Activated CD4-positive, alpha-beta T cell treated with anti-CD3 and anti-CD28 coated beads, Interleukin-2, amount 50 U/mL, for 1 hour (primary cell): ENCODE results near the gene TET1.
"Not testable (repeated sequence)": the region's sequence is repeated elsewhere in the genome, so short reads cannot be mapped to it uniquely, and the experiment has no call there.

Experiments used
- DNase-seq: peaks from one replicate; pipeline ENCODE4 v3.0.0-alpha.2; 2020

The TET1 gene

DNA sequence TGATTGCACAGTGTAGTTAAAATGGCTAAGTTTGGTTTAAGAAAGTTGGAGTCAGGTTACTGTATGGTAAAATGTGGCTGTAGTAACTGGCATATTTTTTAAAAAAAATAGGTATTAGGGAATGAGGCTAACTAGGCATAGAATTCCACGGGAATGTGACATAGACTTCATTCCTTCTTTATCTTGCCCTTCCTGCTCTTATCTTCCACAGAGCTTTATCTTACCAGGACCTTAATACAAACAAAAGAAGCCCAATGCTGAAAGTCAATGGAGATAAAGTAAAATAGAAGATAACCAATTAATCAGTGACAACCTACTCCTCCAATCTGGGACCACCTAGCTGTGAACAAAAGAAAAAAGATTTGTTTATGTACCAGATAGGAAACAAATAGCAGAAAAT, 58.1 kb downstream of the TET1 start:
- DNase-seq = no peak

DNA sequence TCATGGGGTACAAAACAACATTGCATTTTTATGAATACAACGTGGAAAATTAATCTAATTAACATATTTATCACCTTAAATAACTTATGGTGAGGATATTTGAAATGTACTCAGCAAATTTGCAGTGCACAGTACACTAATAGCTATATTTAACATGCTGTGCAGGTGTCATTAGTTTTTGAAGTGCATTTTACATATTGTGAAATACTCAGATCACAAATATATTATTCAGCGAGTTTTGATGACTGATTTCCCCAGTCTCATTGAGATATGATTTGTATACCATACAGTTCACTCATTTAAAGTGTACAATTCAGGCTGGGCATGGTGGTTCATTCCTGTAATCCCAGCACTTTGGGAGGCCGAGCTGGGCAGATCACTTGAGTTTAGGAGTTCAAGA, 59.5 kb downstream of the TET1 start:
- DNase-seq = no peak

DNA sequence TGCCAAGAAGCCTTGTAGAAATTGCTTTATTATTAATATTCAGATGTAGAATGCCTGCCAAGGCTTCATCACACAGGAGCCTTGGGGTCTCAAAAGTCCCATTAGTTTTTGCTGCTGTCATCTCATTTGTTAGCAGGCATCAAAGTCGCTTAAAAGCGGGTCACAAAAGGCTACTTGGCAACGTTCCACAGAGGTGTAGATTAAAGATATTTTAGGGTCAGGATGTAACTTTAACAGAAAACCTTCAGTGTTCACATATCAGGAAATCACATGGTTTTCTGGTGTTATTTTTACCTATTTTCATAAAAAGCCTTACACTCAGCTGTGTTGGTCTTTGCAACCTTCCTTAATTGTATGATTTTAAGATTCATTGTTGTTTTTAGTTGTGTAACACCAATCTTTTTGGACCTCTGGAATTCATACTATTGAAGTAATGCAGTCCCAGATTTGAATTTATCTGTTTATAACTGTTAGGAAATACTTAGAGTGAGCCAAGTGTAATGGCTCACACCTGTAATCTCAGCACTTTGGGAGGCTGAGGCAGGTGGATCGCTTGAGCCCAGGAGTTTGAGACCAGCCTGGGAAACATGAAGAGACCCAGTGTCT, 65.3 kb downstream of the TET1 start:
- DNase-seq = no peak

DNA sequence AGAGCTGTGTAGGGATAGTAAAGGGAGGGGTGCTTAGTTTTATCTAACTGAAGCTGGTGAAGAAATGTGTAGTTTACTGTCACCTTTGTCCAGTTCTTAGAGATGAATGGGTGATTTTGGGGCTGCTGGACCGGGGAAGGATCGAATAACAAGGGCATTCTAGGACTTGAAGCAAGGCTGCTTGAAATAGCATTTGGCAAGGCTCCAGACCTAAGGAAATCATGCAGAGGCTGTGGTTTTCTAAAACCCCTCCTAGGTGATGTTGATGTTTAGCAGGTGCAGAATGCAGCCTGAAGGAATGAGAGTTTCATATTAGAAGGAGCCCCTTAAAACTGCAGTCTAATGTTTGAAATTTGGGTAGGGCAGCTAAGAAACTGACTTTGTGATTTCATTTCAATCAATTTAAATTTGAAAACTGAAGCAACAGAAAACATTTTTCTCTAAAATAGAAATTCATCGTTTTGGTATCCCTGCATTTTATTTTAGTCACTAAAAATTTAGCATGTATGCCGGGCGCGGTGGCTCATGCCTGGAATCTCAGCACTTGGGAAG, 68.5 kb downstream of the TET1 start:
- DNase-seq = no peak

DNA sequence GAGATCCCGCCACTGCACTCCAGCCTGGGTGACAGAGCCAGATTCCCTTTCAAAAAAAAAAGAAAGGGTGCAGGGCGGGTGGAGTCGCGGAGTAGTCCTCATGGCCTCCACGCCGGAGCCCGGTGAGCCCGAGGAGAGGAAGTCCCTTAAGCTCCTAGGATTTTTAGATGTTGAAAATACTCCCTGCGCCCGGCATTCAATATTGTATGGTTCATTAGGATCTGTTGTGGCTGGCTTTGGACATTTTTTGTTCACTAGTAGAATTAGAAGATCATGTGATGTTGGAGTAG, 72.1 kb downstream of the TET1 start:
- DNase-seq = not testable (repeated sequence)

DNA sequence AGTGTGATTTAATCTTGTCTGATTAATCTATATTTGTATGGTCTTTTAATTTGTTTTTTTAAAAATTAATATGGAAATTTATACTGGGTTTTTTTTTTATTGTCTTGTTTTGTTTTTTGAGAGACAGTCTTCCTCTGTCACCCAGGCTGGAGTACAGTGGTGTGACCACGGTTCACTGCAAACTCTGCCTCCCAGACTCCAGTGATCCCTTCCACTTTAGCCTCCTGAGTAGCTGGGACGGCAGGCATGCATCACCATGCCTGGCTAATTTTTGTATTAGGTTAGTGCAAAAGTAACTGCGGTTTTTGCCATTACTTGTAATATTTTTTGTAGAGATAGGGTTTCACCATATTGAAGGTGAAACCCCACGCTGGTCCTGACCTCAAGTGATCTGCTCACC, 73.1 kb downstream of the TET1 start:
- DNase-seq = no peak

DNA sequence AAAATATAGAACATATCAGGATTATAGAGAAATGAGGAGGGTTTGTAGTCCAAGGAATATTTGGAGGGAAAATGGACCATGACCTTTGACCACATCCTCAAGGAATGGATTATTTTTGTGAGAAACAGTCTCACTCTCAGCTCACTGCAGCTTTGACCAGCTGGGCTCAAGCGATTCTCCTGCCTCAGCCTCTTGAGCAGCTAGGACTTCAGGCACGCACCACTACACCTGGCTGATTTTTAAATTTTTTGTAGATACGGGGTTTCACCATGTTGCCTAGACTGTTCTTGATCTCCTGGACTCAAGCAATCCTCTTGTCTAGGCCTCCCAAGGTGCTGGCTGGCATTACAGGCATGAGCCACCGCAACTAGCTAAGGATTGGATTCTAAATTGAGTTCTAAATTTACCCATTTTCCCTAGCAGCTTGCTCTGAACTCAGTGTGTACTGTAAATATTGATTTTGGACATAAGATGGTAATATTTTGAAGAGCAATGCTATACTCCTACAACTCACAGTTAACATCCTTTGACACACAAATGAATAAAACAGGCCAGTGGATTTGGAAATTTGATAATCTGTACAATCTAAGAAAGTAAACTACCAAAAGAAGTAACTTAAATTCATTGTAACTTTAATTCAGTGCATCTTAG, 73.8 kb downstream of the TET1 start:
- no peak for DNase-seq

DNA sequence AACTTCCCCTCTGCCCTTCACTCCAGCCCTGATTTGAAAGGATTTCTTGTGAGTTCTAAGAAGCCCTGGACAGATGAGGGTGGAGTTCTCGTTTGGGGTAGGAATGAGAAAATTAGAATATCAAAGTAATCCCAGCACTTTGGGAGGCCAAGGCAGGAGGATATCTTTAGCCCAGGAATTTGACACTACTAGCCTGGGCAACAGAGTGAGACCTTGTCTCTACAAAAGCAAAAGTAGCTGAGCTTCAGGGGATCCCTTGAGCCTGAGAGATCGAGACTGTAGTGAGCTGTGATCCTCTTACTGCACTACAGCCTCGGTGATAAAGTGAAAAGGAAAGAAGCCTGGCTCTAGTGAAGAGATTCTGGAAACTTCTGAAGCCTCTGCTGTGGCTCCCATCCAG, 76.2 kb downstream of the TET1 start:
- DNase-seq = no peak

DNA sequence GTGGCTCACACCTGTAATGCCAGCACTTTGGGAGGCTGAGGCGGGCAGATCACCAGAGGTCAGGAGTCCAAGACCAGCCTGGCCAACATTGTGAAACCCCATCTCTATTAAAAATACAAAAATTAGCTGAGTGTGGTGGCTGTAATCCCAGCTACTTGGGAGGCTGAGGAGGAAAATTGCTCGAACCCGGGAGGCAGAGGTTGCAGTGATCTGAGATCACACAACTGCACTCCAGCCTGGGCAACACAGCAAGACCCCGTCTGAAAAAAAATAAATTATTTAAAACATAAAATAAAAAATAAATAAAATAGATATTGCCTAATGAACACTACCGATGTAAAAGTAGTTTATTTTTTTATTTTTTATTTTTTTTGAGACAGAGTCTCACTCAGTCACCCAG, 83.4 kb downstream of the TET1 start:
- not testable (repeated sequence) for DNase-seq

DNA sequence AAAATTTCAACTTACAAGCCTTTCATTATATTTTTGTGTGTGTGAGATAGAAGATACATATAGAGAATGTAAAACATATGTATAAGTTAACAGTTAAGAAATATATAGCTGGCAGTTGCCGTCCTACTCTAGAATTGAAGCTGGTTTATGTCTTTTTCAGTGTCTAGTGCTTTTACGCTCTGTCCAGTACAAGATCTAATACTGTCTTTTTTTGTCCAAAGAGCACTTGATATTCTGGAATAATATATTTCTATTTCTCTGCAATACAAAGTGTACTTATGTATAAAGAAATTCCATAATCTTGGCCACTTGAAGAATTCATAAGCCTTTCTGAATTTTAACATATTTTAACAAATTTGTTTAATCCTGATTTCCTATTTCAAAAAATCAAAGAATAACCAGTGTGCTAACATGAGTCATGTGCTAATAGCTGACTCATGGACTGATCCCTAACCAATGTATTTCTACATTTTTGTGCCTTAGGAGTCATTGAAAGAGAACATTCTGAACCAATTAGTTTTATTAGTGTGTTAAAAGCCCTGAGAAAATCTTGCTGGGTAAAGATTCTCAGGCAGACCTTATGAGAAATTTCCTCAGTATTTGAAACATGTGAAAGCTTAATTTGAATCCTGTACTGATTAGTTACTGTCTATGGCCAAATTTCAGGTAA, 87.7 kb downstream of the TET1 start:
- no peak for DNase-seq

DNA sequence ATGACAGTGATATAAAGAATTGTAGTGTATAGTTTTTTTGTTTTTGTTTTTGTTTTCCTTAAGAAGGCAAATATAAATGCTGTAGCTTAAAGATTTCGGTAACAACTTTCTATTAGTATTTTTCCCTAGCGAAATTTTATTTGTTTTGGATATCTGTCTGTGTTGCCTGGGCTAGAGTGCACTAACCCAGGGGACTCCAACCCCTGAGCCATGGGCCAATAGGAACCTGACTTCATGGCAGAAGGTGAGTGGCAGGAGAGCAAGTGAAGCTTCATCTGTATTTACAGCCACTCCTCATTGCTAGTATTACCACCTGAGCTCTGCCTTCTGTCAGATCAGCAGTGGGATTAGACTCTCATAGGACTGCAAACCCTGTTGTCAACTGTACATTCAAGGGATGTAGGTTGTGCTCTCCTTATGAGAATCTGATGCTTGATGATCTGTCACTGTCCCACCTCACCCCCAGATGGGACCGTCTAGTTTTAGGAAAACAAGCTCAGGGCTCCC, 95.5 kb downstream of the TET1 start:
- no peak for DNase-seq

DNA sequence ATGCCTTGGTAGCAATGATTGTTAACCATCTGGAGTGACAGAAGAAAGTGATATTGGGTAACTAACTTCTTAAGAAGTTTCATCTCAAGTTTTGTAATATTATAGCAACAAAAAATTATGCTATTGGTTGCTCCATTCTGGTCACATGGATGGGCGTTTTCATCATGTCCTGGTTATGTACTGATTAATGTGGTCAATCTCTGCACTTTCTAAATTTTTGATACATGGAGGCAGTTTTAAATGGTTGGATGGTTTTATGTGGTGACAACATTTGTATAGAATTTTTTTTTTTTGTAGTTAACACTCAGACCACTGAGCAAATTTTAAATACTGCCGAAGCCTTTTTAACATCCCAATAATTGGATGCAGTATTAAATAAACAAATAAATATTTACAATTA, 105.7 kb downstream of the TET1 start:
- DNase-seq = no peak

DNA sequence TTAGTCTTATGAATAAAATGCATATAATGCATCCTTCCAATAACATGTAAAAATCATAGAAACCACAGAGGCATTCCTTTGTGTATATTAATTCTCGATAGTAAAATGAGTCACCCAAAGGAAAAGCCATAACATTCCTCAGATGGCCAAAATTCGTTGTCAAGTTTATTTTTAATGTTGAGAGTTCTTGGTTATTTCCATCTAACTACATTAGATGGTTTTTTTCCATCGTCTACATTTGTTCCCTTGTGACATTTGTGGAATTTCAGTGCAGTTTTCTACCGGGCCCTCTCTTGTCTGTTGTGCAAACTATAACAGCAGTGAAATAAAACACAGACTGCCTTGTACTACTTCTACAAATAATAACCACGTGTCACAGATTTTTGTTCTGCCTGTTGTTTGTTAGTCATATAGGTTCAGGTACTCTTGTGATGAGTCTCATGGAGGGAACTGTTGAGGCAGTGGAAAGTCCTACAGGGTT, 106.2 kb downstream of the TET1 start:
- DNase-seq = no peak

DNA sequence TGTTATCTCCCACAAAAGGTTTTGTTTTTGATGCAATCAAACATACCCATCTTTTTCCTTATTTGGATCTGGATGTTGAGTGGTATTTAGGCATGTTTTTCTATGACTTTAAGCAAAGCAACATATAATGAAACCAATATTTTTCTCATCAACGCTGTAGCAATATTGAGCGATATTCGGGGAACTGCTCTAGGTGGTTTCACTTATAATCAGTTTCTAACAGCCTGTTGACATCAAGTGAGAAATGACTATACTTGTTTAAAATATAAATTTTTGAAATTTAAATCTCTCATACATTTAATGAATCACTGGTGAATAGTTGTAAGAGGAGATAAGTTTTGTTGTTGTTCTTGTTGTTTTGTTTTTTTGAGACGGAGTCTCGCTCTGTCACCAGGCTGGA, 108.1 kb downstream of the TET1 start:
- no peak for DNase-seq

DNA sequence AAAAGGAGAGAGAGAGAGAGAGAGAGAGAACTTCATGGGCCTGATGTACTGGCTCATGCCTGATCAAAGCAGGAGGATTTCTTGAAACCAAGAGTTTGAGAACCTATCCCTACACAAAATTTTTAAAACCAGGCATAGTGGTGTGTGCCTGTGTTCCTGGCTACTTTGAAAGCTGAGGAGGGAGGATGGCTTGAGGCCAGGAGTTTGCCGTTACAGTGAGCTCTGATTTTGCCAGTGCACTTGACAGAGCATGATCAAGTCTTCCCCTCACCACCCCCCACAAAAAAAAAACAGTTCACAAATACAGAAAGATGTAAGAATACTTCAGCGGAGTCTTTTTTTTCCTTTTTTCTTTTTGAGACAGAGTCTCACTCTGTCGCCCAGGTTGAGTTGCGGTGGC, 108.8 kb downstream of the TET1 start:
- DNase-seq = no peak

DNA sequence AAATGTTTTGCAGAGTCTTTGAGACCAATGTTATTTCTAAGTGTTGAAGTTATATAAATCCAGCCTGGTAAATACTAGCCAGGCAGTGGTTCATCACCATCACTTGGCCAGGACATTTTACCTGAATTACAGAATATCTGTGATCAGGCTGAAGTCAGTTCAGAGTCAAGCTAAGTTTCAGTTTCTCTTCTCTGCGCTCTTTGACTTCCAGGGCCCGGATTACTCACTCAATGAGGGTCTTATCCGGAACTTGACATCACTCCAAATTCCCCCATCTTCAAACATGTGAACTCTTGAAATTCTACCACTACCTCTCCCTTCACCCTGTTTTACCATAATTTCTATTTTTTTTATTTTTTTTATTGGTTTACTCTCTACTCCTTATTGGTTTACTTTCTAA, 124.3 kb downstream of the TET1 start:
- DNase-seq = no peak

DNA sequence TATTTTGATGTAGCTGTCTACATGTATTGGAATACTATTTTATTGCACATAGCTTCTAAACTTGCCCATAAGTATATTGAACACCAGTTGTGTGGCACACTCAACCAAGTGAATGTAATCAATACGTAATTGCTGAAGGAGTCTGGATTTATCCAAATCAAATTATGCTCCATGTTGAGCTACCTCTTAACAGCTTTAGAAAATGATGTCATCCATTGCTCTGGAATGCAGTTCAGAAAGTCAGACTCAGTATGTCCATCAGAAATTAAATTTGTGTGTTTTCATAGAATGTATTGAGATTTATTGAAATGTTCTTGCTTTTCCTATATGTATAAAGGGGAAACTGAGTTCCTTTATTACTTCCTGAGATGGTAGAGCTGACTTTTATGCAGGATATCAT, 135.9 kb downstream of the TET1 start:
- DNase-seq = no peak

DNA sequence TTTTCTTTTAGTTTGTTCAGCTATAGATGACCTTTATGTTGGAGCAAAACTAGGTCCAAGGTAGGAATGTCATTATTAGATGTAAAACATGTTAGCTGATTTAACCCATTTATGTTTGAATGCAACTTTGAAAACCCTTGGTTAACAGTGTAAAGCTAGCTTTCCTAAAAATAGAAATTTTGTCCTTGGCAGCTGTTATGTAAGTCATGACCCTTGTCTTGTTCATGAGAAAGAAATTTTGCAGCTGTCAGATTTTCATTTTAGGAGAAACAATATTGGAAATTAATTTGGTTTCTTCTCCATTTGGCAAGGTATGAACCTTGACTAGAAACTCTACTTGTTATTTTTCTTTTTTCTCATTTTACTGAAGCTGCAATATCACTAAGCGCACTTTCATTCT, 137.0 kb downstream of the TET1 start:
- DNase-seq = no peak

DNA sequence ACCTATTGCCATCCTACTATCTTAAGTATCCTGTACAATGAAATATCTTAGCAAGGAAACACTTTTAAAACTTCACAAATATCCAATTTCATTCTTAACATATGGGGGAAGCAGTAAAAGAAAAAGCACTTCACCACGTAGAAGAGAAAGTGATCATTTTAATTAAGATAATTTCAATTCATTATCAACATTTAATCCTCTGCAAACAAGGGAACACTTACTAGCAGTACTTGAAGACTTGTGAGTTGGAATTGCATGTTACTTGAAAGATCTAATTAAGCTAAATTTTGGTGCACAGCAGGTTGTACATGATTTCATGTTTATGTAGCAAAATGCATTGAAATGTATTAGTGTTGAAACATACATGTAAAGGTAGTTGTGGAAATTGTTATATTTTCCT, 140.1 kb downstream of the TET1 start:
- no peak for DNase-seq

DNA sequence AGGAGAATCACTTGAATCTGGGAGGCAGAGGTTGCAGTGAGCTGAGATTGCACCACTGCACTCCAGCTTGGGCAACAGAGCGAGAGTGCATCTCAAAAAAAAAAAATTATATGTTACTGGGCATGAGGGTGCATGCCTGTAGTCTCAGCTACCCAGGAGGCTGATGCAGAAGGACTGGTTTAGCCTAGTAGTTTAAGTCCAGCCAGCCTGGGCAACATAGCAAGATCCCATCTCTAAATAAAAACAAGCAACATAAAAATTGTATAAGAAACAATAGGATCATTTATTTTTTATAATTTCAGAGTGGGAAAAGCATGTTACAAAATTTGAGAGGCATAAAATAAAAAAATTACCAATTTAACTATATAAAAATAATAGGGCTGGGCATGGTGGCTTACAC, 145.4 kb downstream of the TET1 start:
- no peak for DNase-seq

DNA sequence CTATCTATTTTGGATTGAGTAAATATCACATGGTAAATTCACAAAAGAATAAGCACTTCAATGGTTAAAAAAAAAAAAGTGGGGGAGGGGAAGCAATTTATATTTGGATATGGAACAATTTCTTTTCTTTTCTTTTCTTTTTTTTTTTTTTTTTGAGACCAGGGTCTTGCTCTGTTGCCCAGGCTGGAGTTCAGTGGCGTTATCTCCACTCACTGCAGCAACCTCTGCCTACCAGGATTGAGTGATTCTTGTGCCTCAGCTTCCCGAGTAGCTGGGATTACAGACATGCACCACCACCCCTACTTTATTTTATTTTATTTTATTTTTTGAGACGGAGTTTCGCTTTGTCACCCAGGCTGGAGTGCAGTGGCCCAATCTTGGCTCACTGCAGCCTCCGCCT, 148.8 kb downstream of the TET1 start:
- not testable (repeated sequence) for DNase-seq

DNA sequence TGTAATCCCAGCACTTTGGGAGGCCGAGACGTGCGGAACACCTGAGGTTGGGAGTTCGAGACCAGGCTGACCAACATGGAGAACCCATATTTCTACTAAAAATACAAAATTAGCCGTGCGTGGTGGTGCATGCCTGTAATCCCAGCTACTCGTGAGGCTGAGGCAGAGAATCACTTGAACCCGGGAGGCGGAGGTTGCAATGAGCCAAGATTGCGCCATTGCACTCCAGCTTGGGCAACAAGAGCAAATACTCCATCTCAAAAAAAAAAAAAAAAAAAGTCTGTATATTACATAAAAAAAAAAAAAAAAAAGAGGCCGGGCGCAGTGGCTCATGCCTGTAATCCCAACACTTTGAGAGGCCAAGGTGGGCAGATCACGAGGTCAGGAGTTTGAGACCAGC, 152.9 kb downstream of the TET1 start:
- not testable (repeated sequence) for DNase-seq

DNA sequence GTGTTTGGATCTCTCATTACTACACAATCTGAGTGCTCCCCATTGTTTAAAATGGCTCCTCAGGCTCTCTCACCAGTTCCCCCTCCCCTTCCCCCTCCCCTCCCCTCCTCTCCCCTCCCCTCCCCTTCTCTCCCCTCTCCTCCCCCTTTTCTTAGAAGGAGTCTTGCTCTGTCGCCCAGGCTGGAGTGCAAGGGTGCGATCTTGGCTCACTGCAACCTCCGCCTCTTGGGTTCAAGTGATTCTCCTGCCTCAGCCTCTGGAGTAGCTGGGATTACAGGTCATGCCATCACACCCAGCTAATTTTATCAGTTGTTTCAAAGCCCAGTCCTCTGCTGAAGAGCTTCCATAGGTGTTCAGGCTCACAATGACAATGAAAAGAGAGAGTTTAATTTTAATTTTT, 157.3 kb downstream of the TET1 start:
- no peak for DNase-seq
